IPS-NIHi7 (cell line): ENCODE results near the gene ZNF511.

Source experiments
- DNase-seq: peaks from one replicate; pipeline ENCODE4 v3.0.0; 2012; ENCODE audit warnings: mixed read lengths; ENCODE audit errors: extremely low spot score

The ZNF511 gene

GRCh38 chr10:133353988-133354605 is 45.4 kb downstream of the ZNF511 start:
- no peak for DNase-seq

GRCh38 chr10:133354672-133355240 is 46.0 kb downstream of the ZNF511 start:
- DNase-seq = no peak

GRCh38 chr10:133355266-133355665 is 46.6 kb downstream of the ZNF511 start:
- no peak for DNase-seq

- no peak for DNase-seq
Observed at GRCh38 chr10:133355991-133356390, 47.3 kb downstream of the ZNF511 start.

GRCh38 chr10:133356549-133357284 is 48.0 kb downstream of the ZNF511 start:
- no peak for DNase-seq

- peak; percentile 99 for DNase-seq
Observed at GRCh38 chr10:133357285-133358161, 48.8 kb downstream of the ZNF511 start, which contains the start of gene FUOM. TSS of gene FUOM (minus strand) at chr10:133358019. CDS start at chr10:133358007, 12 bp downstream.

- DNase-seq = no peak
Observed at GRCh38 chr10:133358162-133358924, 49.6 kb downstream of the ZNF511 start.

- DNase-seq = no peak
Observed at GRCh38 chr10:133358925-133359310, 50.2 kb downstream of the ZNF511 start.

- no peak for DNase-seq
Observed at GRCh38 chr10:133359554-133359971, 50.8 kb downstream of the ZNF511 start.

GRCh38 chr10:133359972-133360610 is 51.4 kb downstream of the ZNF511 start:
- DNase-seq = no peak

GRCh38 chr10:133361227-133361626 is 52.5 kb downstream of the ZNF511 start:
- DNase-seq = no peak

GRCh38 chr10:133361773-133362441 is 53.2 kb downstream of the ZNF511 start:
- DNase-seq = no peak
